GM23338 (cell line): ENCODE measurements around the gene ARFIP1. TPM values are rescaled to one million over a fixed set of nuclear protein-coding genes. Genes with fewer than 3 reads are reported as not detected.

Experiments used
- ATAC-seq: fragments of 200-7000 bp; cut with Tn5 transposase; 3 replicates; pipeline ENCODE4 v1.9.1; 2020
- DNase-seq: peaks from one replicate; pipeline ENCODE4 v3.0.0-alpha.2; 2015; ENCODE audit warnings: low spot score
- H2AFZ ChIP-seq: fragments of 200-600 bp; sonication (generic); 2 replicates; pipeline ENCODE4 v1.8.0; 2016; ENCODE audit warnings: antibody characterized with exemption, mild to moderate bottlenecking, moderate library complexity
- H3F3A ChIP-seq: fragments of 200-600 bp; sonication (generic); replicated peaks from 2 replicates; pipeline ENCODE4 v1.8.0; 2017; ENCODE audit warnings: antibody characterized with exemption, mixed run types, low read depth
- H3K27ac ChIP-seq: fragments of 200-600 bp; sonication (generic); 2 replicates; pipeline ENCODE4 v1.6.1; 2016; ENCODE audit warnings: low read depth
- H3K27me3 ChIP-seq: fragments of 200-600 bp; sonication (generic); 2 replicates; pipeline ENCODE4 v1.8.0; 2016; ENCODE audit warnings: mild to moderate bottlenecking, mixed run types, moderate library complexity; ENCODE audit not compliant: insufficient read depth
- H3K36me3 ChIP-seq: fragments of 200-600 bp; sonication (generic); 2 replicates; pipeline ENCODE4 v1.8.0; 2016; ENCODE audit warnings: mild to moderate bottlenecking; ENCODE audit not compliant: insufficient read depth
- H3K4me1 ChIP-seq: fragments of 200-600 bp; sonication (generic); 2 replicates; pipeline ENCODE4 v1.8.0; 2016; ENCODE audit warnings: mild to moderate bottlenecking, moderate library complexity; ENCODE audit not compliant: insufficient read depth
- H3K4me2 ChIP-seq: fragments of 200-600 bp; sonication (generic); 2 replicates; pipeline ENCODE4 v1.7.1; 2017; ENCODE audit warnings: mixed run types
- H3K4me3 ChIP-seq: fragments of 200-600 bp; sonication (generic); 2 replicates; pipeline ENCODE4 v1.6.1; 2016; ENCODE audit warnings: mixed run types
- H3K79me2 ChIP-seq: fragments of 200-600 bp; sonication (generic); replicated peaks from 2 replicates; pipeline ENCODE4 v1.8.0; 2017; ENCODE audit warnings: mild to moderate bottlenecking; ENCODE audit not compliant: insufficient read depth
- H3K9me2 ChIP-seq: fragments of 200-600 bp; sonication (generic); 2 replicates; pipeline ENCODE4 v1.8.0; 2017; ENCODE audit not compliant: insufficient read depth
- H4K20me1 ChIP-seq: fragments of 200-600 bp; sonication (generic); replicated peaks from 2 replicates; pipeline ENCODE4 v1.8.0; 2017; ENCODE audit warnings: mild to moderate bottlenecking; ENCODE audit not compliant: insufficient read depth
- H3K27ac Mint-ChIP-seq: 2 replicates; pipeline ENCODE4 v1.8.0; 2020; ENCODE audit warnings: inconsistent platforms, mild to moderate bottlenecking, moderate library complexity, mixed read lengths
- H3K27me3 Mint-ChIP-seq: 3 replicates; pipeline ENCODE4 v1.8.0; 2022; ENCODE audit warnings: low read depth, mild to moderate bottlenecking, moderate library complexity, mixed read lengths, inconsistent platforms; ENCODE audit not compliant: insufficient read depth, poor library complexity
- H3K36me3 Mint-ChIP-seq: 3 replicates; pipeline ENCODE4 v1.8.0; 2021; ENCODE audit warnings: low read depth, mild to moderate bottlenecking, inconsistent platforms, moderate library complexity, mixed read lengths
- H3K4me1 Mint-ChIP-seq: 3 replicates; pipeline ENCODE4 v1.8.0; 2020; ENCODE audit warnings: mild to moderate bottlenecking, inconsistent platforms, mixed read lengths
- H3K4me3 Mint-ChIP-seq: 3 replicates; pipeline ENCODE4 v1.8.0; 2021; ENCODE audit warnings: moderate library complexity, mild to moderate bottlenecking, inconsistent platforms, mixed read lengths
- H3K9me3 Mint-ChIP-seq: 3 replicates; pipeline ENCODE4 v1.8.0; 2020; ENCODE audit warnings: moderate library complexity, mild to moderate bottlenecking, inconsistent platforms, mixed read lengths
- EZH2 ChIP-seq: fragments of 200-600 bp; sonication (generic); IDR thresholded peaks from one replicate; pipeline ENCODE4 v1.8.0; 2017; ENCODE audit warnings: antibody characterized with exemption, mild to moderate bottlenecking, low read depth; ENCODE audit not compliant: unreplicated experiment
- EZH2phosphoT487 ChIP-seq: fragments of 200-600 bp; sonication (generic); IDR thresholded peaks from one replicate; pipeline ENCODE4 v1.8.1; 2018; ENCODE audit warnings: antibody characterized with exemption; ENCODE audit not compliant: unreplicated experiment
- JUNB ChIP-seq: IDR thresholded peaks from one replicate; pipeline ENCODE4 v1.6.1; 2016; ENCODE audit warnings: antibody characterized with exemption; ENCODE audit not compliant: unreplicated experiment
- NANOG ChIP-seq: IDR thresholded peaks from 2 replicates; pipeline ENCODE4 v1.6.1; 2016; ENCODE audit warnings: antibody characterized with exemption, borderline replicate concordance
- POLR2AphosphoS5 ChIP-seq: IDR thresholded peaks from 2 replicates; pipeline ENCODE4 v1.6.1; 2016; ENCODE audit warnings: antibody characterized with exemption, low read depth
- ZNF114 ChIP-seq: fragments of 250-450 bp; sonication (Bioruptor Pico); IDR thresholded peaks from 2 replicates; pipeline ENCODE4 v1.5.0; 2020; ENCODE audit warnings: mild to moderate bottlenecking, moderate library complexity
- ZNF331 ChIP-seq: fragments of 250-450 bp; sonication (Bioruptor Pico); IDR thresholded peaks from 2 replicates; pipeline ENCODE4 v1.5.0; 2020; ENCODE audit warnings: low read depth, mild to moderate bottlenecking, moderate library complexity
- polyA plus RNA-seq: library from polyadenylated mRNA; unstranded; fragments of >200 nt; fragmentation: Nextera tagmentation; extraction: Ambion mirVana; gene quantifications from 2 replicates; pipeline ENCODE4 v1.2.1, GENCODE V29; 2016
- total RNA-seq: library from RNA; depleted of rRNA; stranded (reverse); fragments of >200 nt; shearing (Covaris generic); gene quantifications from 2 replicates; pipeline ENCODE4 v1.2.3, GENCODE V29; 2014
- TF ChIP-seq, protein P1 (sequence below): IDR thresholded peaks from one replicate; pipeline ENCODE4 v1.6.1; 2018; ENCODE audit warnings: antibody characterized with exemption; ENCODE audit not compliant: unreplicated experiment
- TF ChIP-seq, protein P2 (sequence below): IDR thresholded peaks from 2 replicates; pipeline ENCODE4 v1.6.1; 2016; ENCODE audit warnings: antibody characterized with exemption
- TF ChIP-seq, protein P3 (sequence below), 2 experiments: fragments of 200-600 bp in 1 of 2; sonication (generic) in 1 of 2; conservative IDR thresholded peaks; 2 replicates each; pipeline versions ENCODE4 v1.5.1 to v1.6.1; 2016 to 2017; ENCODE audit warnings: antibody characterized with exemption in 2 of 2, low read depth in 2 of 2, mild to moderate bottlenecking in 2 of 2, moderate library complexity in 1 of 2

ARFIP1 gene
- total and polyA plus RNA-seq, 2 experiments from 2014 or later: 46.0 to 49.6 TPM

- ATAC-seq (no peak), DNase-seq (no peak)
- no peaks in the 10 kb centered on the region; the same call in 1 of the 2 replicates for H4K20me1 ChIP-seq
- H3K9me3 Mint-ChIP-seq: peaks cover 14% of the 10 kb centered on the region
- peaks cover 5% of the 10 kb centered on the region for H3K4me1 Mint-ChIP-seq
- H3K36me3 Mint-ChIP-seq: peaks cover 62% of the 10 kb centered on the region
- H3K4me2 ChIP-seq: no peak overlapping the region
- 0 out of 2 replicates have a peak, but pooled peaks cover 2% of the 10 kb centered on the region for H3K9me2 ChIP-seq
- no peaks in the 10 kb centered on the region for H3F3A ChIP-seq
- H3K79me2 ChIP-seq: peaks cover 30% of the 10 kb centered on the region
- no peak overlapping the region; the same call in 1 of the 2 replicates for H3K27ac Mint-ChIP-seq
- H3K4me3 Mint-ChIP-seq: no peak overlapping the region
- no peaks in the 10 kb centered on the region for H3K27me3 ChIP-seq
- no peak overlapping the region for H3K27ac ChIP-seq
- 0 out of 2 replicates have a peak, but pooled peaks cover 3% of the 10 kb centered on the region for H3K4me1 ChIP-seq
- H3K4me3 ChIP-seq: no peak overlapping the region
- H2AFZ ChIP-seq: no peak overlapping the region
- no peak for TF ChIP-seq JUNB
- no peak for TF ChIP-seq ZNF114 (CRISPR knock-in tag)
- no peak for TF ChIP-seq EZH2phosphoT487
- no peaks in the 10 kb centered on the region; the same call in 1 of the 2 replicates for H3K36me3 ChIP-seq
- peaks cover 3% of the 10 kb centered on the region for H3K27me3 Mint-ChIP-seq
These were observed 35.3 kb downstream of the ARFIP1 start for GRCh38 chr4:152815078-152815477.

DNA sequence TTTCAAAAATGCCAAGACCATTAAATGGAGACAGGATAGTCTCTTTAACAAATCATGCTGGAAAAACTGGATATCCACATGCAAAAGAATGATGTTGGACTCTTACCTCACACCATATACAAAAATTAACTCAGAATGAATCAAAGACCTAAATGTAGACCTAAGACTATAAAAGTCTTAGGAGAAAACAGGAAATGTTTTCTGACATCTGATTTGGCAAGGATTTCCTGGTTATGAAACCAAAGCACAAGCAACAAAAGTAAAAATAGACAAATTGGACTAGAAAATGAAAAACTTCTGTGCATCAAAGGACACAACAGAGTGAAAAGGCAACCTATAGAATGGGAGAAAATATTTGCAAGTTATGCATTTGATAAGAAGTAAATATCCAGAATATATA lies 37.6 kb downstream of the ARFIP1 start:
- H3K4me1 ChIP-seq: 0 out of 2 replicates have a peak, but pooled peaks cover 3% of the 10 kb centered on the region
- no peaks in the 10 kb centered on the region for H3F3A ChIP-seq
- H3K79me2 ChIP-seq: peaks cover 15% of the 10 kb centered on the region
- H3K27ac Mint-ChIP-seq: no peak overlapping the region
- ATAC-seq (no peak), DNase-seq (no peak)
- H3K27me3 ChIP-seq: no peaks in the 10 kb centered on the region
- peaks cover 19% of the 10 kb centered on the region for H3K9me3 Mint-ChIP-seq
- no peak overlapping the region for H3K4me2 ChIP-seq
- H4K20me1 ChIP-seq: no peaks in the 10 kb centered on the region; the same call in 1 of the 2 replicates
- no peak overlapping the region for H2AFZ ChIP-seq
- no peaks in the 10 kb centered on the region; the same call in 1 of the 2 replicates for H3K36me3 ChIP-seq
- H3K27ac ChIP-seq: no peak overlapping the region
- H3K9me2 ChIP-seq: 0 out of 2 replicates have a peak, but pooled peaks cover 6% of the 10 kb centered on the region
- no peak overlapping the region for H3K4me3 Mint-ChIP-seq
- peaks cover 5% of the 10 kb centered on the region for H3K4me1 Mint-ChIP-seq
- H3K4me3 ChIP-seq: no peak overlapping the region
- peaks cover 64% of the 10 kb centered on the region for H3K36me3 Mint-ChIP-seq
- H3K27me3 Mint-ChIP-seq: peaks cover 3% of the 10 kb centered on the region
- TF ChIP-seq NANOG (no peak), ZNF331 (CRISPR knock-in tag) (no peak), EZH2 (no peak), POLR2AphosphoS5 (no peak)
- TF ChIP-seq, protein P1, sequence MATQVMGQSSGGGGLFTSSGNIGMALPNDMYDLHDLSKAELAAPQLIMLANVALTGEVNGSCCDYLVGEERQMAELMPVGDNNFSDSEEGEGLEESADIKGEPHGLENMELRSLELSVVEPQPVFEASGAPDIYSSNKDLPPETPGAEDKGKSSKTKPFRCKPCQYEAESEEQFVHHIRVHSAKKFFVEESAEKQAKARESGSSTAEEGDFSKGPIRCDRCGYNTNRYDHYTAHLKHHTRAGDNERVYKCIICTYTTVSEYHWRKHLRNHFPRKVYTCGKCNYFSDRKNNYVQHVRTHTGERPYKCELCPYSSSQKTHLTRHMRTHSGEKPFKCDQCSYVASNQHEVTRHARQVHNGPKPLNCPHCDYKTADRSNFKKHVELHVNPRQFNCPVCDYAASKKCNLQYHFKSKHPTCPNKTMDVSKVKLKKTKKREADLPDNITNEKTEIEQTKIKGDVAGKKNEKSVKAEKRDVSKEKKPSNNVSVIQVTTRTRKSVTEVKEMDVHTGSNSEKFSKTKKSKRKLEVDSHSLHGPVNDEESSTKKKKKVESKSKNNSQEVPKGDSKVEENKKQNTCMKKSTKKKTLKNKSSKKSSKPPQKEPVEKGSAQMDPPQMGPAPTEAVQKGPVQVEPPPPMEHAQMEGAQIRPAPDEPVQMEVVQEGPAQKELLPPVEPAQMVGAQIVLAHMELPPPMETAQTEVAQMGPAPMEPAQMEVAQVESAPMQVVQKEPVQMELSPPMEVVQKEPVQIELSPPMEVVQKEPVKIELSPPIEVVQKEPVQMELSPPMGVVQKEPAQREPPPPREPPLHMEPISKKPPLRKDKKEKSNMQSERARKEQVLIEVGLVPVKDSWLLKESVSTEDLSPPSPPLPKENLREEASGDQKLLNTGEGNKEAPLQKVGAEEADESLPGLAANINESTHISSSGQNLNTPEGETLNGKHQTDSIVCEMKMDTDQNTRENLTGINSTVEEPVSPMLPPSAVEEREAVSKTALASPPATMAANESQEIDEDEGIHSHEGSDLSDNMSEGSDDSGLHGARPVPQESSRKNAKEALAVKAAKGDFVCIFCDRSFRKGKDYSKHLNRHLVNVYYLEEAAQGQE: no peak
- TF ChIP-seq, protein P2, sequence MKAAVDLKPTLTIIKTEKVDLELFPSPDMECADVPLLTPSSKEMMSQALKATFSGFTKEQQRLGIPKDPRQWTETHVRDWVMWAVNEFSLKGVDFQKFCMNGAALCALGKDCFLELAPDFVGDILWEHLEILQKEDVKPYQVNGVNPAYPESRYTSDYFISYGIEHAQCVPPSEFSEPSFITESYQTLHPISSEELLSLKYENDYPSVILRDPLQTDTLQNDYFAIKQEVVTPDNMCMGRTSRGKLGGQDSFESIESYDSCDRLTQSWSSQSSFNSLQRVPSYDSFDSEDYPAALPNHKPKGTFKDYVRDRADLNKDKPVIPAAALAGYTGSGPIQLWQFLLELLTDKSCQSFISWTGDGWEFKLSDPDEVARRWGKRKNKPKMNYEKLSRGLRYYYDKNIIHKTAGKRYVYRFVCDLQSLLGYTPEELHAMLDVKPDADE: no peak
- TF ChIP-seq, protein P3, sequence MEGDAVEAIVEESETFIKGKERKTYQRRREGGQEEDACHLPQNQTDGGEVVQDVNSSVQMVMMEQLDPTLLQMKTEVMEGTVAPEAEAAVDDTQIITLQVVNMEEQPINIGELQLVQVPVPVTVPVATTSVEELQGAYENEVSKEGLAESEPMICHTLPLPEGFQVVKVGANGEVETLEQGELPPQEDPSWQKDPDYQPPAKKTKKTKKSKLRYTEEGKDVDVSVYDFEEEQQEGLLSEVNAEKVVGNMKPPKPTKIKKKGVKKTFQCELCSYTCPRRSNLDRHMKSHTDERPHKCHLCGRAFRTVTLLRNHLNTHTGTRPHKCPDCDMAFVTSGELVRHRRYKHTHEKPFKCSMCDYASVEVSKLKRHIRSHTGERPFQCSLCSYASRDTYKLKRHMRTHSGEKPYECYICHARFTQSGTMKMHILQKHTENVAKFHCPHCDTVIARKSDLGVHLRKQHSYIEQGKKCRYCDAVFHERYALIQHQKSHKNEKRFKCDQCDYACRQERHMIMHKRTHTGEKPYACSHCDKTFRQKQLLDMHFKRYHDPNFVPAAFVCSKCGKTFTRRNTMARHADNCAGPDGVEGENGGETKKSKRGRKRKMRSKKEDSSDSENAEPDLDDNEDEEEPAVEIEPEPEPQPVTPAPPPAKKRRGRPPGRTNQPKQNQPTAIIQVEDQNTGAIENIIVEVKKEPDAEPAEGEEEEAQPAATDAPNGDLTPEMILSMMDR (conservative IDR thresholded peaks at IDR 0.05; ENCODE audit: low read depth in 2 of 2): no peak
